SJSA1 (cell line): ENCODE data around the gene FER. TPM values are rescaled to one million over a fixed set of nuclear protein-coding genes. Genes with fewer than 3 reads are reported as not detected.
"Not testable (repeated sequence)": the region's sequence is repeated elsewhere in the genome, so short reads cannot be mapped to it uniquely, and the experiment has no call there.

ENCODE experiments used
- DNase-seq, 2 experiments: peaks; one replicate each; pipeline ENCODE4 v3.0.0-alpha.2; 2015 to 2020; ENCODE audit warnings: low spot score in 2 of 2, low read depth in 1 of 2
- H3K27ac ChIP-seq: fragments of 250-450 bp; sonication (Bioruptor Pico); 2 replicates; pipeline ENCODE4 v1.5.1; 2020; ENCODE audit warnings: mild to moderate bottlenecking, moderate library complexity
- H3K27me3 ChIP-seq: fragments of 250-450 bp; sonication (Bioruptor Pico); replicated peaks from 2 replicates; pipeline ENCODE4 v1.5.1; 2020; ENCODE audit warnings: mild to moderate bottlenecking, moderate library complexity
- H3K36me3 ChIP-seq: fragments of 250-450 bp; sonication (Bioruptor Pico); 2 replicates; pipeline ENCODE4 v1.5.1; 2020; ENCODE audit warnings: mild to moderate bottlenecking
- H3K4me1 ChIP-seq: fragments of 250-450 bp; sonication (Bioruptor Pico); replicated peaks from 2 replicates; pipeline ENCODE4 v1.6.1; 2021; ENCODE audit warnings: mild to moderate bottlenecking
- H3K4me3 ChIP-seq: fragments of 250-450 bp; sonication (Bioruptor Pico); 2 replicates; pipeline ENCODE4 v1.5.1; 2020; ENCODE audit warnings: mild to moderate bottlenecking
- H3K9me3 ChIP-seq: fragments of 250-450 bp; sonication (Bioruptor Pico); replicated peaks from 2 replicates; pipeline ENCODE4 v1.5.1; 2020; ENCODE audit warnings: mild to moderate bottlenecking
- total RNA-seq: library from RNA; depleted of rRNA; stranded (reverse); fragments of >200 nt; shearing (Covaris generic); gene quantifications from 2 replicates; pipeline ENCODE4 v1.2.3, GENCODE V29; 2014

Gene FER
- total RNA-seq, 1 experiment from 2014 or later, result 31.2 TPM

- Histone ChIP-seq H3K36me3 (no peaks in the 10 kb centered on the region), H3K4me3 (no peak overlapping the region), H3K9me3 (no peaks in the 10 kb centered on the region), H3K4me1 (no peaks in the 10 kb centered on the region), H3K27ac (no peak overlapping the region), H3K27me3 (no peaks in the 10 kb centered on the region)
- no peak for DNase-seq
Observed at GRCh38 chr5:108830705-108831276, 83.1 kb downstream of the FER start.

DNA sequence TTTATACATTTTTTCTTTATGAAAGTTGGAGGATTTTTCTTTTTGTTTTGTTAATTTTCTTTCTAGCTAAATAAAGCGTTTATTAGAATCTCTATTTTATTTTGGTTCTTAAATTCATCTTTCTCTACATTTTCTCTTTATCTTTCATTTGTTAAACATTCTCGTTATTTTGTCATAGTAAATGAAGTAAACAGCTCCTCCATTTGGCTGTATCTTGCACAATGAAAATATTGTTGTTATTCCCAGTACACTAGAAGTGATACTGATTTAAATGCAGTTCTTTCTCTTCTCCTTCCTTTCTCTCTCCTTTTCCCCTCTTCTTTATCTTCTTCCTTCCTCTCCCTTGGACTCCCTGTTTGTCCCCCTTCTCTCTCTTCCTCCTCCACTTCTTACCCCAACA is 88.8 kb downstream of the FER start:
- no peak for DNase-seq
- no peaks in the 10 kb centered on the region for H3K9me3 ChIP-seq
- H3K27ac ChIP-seq, result no peak overlapping the region
- H3K4me3 ChIP-seq, result no peak overlapping the region
- no peaks in the 10 kb centered on the region for H3K27me3 ChIP-seq
- no peaks in the 10 kb centered on the region for H3K36me3 ChIP-seq
- H3K4me1 ChIP-seq, result no peaks in the 10 kb centered on the region

DNA sequence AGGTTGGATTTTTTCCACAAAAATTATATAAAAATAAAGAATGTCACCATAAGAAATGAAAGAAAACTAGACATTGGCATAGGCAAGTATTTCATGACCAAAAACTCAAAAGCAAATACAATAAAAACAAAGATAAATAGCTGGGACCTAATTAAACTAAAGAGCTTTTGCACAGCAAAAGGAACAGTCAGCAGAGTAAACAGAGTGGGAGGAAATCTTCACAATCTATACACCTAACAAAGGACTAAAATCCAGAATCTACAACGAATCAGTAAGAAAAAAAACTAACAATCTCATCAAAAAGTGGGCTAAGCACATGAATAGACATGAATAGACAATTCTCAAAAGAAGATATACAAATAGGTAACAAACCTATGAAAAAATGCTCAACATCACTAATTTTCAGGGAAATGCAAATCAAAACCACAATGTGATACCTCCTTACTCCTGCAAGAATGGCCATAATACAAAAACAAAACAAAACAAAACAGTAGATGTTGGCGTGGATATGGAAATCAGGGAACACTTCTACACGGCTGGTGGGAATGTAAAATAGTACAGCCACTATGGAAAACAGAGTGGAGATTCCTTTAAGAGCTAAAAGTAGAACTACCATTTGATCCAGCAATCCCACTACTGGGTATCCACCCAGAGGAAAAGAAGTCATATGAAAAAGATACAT is 94.7 kb downstream of the FER start:
- H3K27ac ChIP-seq, H3K4me3 ChIP-seq, H3K36me3 ChIP-seq, H3K4me1 ChIP-seq, DNase-seq, H3K9me3 ChIP-seq, H3K27me3 ChIP-seq: not testable (repeated sequence)

- H3K9me3 ChIP-seq, H3K4me3 ChIP-seq, H3K4me1 ChIP-seq, H3K27ac ChIP-seq, H3K27me3 ChIP-seq, DNase-seq, H3K36me3 ChIP-seq: not testable (repeated sequence)
Observed at GRCh38 chr5:108851129-108851528, 103.4 kb downstream of the FER start.

GRCh38 chr5:108857905-108858304 is 110.2 kb downstream of the FER start:
- Histone ChIP-seq H3K27ac (no peak overlapping the region), H3K4me3 (no peak overlapping the region), H3K9me3 (no peaks in the 10 kb centered on the region), H3K36me3 (no peaks in the 10 kb centered on the region), H3K27me3 (no peaks in the 10 kb centered on the region), H3K4me1 (no peaks in the 10 kb centered on the region)
- no peak for DNase-seq

DNA sequence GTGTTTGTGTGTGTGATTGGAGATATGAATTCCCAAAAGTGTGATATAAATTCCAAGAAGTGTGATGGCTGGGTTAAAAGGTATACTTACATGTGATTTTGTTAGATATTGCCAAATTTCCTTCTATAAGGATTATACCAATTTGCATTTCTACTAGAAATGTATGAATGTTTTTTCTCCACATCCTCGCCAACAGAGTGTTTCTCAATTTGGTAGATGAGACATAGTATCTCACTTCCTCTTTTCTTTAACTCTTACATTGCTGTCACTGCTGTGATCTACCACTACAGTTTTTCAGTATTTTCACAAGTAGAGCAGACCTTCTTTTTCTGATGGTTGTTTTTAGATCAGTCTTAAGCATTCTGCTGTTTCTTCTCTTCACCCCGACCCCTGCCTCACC is 111.3 kb downstream of the FER start:
- H3K27me3 ChIP-seq, result no peaks in the 10 kb centered on the region
- DNase-seq, result no peak
- H3K4me3 ChIP-seq, result no peak overlapping the region
- H3K9me3 ChIP-seq, result no peaks in the 10 kb centered on the region
- no peaks in the 10 kb centered on the region for H3K4me1 ChIP-seq
- no peaks in the 10 kb centered on the region for H3K36me3 ChIP-seq
- H3K27ac ChIP-seq, result no peak overlapping the region

- no peak for DNase-seq
- no peaks in the 10 kb centered on the region for H3K36me3 ChIP-seq
- H3K27me3 ChIP-seq, result no peaks in the 10 kb centered on the region
- no peak overlapping the region for H3K27ac ChIP-seq
- H3K9me3 ChIP-seq, result no peaks in the 10 kb centered on the region
- no peak overlapping the region for H3K4me3 ChIP-seq
- no peaks in the 10 kb centered on the region for H3K4me1 ChIP-seq
Observed at GRCh38 chr5:108862211-108862610, 114.5 kb downstream of the FER start.

DNA sequence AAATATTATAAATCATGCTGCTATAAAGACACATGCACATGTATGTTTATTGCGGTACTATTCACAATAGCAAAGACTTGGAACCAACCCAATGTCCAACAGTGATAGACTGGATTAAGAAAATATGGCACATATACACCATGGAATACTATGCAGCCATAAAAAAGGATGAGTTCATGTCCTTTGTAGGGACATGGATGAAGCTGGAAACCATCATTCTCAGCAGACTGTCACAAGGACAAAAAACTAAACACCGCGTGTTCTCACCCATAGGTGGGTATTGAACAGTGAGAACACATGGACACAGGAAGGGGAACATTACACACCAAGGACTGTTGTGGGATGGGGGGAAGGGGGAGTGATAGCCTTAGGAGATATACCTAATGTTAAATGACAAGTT is 118.4 kb downstream of the FER start:
- not testable (repeated sequence) for DNase-seq

GRCh38 chr5:108867656-108868055 is 120.0 kb downstream of the FER start:
- Histone ChIP-seq H3K4me1 (no peaks in the 10 kb centered on the region), H3K9me3 (no peaks in the 10 kb centered on the region), H3K4me3 (no peak overlapping the region), H3K27ac (no peak overlapping the region), H3K27me3 (no peaks in the 10 kb centered on the region), H3K36me3 (peaks cover 10% of the 10 kb centered on the region)
- no peak for DNase-seq

More for the DNA sequence above, 118.4 kb downstream of the FER start:
- H3K9me3 ChIP-seq, H3K27me3 ChIP-seq, H3K4me1 ChIP-seq, H3K36me3 ChIP-seq, H3K4me3 ChIP-seq, H3K27ac ChIP-seq: not testable (repeated sequence)

GRCh38 chr5:108869066-108869465 is 121.4 kb downstream of the FER start:
- no peaks in the 10 kb centered on the region for H3K4me1 ChIP-seq

DNA sequence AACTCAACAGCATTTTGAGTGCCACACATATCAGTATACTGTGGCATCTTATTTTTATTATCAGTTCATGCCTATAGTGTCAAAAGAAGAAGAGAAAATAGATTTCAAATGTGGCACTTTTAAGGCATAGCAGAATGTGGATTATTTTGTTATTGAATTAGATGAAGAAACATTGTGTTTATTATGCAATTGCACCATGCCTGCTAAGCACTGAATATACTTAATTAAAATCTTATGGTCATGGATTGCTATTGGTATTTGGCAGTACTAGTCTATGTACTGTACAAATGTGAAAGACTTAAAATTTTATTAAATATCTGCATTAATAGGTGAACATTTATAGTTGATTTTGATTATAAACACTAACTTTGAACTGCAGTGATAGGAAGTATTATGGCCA is 128.8 kb downstream of the FER start:
- no peaks in the 10 kb centered on the region for H3K27me3 ChIP-seq
- H3K4me1 ChIP-seq, result no peaks in the 10 kb centered on the region
- H3K27ac ChIP-seq, result no peak overlapping the region
- no peaks in the 10 kb centered on the region for H3K36me3 ChIP-seq
- no peaks in the 10 kb centered on the region for H3K9me3 ChIP-seq
- H3K4me3 ChIP-seq, result no peak overlapping the region
- no peak for DNase-seq

More at GRCh38 chr5:108869066-108869465, 121.4 kb downstream of the FER start:
- Histone ChIP-seq H3K36me3 (peaks cover 10% of the 10 kb centered on the region), H3K9me3 (no peaks in the 10 kb centered on the region), H3K27ac (no peak overlapping the region), H3K27me3 (no peaks in the 10 kb centered on the region), H3K4me3 (no peak overlapping the region)
- no peak for DNase-seq

- Histone ChIP-seq H3K27ac (no peak overlapping the region), H3K4me1 (no peaks in the 10 kb centered on the region), H3K36me3 (no peaks in the 10 kb centered on the region), H3K9me3 (no peaks in the 10 kb centered on the region), H3K4me3 (no peak overlapping the region), H3K27me3 (no peaks in the 10 kb centered on the region)
- no peak for DNase-seq
Observed at GRCh38 chr5:108878756-108879155, 131.1 kb downstream of the FER start.

GRCh38 chr5:108881133-108881532 is 133.4 kb downstream of the FER start:
- DNase-seq, result no peak
- H3K4me1 ChIP-seq, result no peaks in the 10 kb centered on the region
- no peaks in the 10 kb centered on the region for H3K36me3 ChIP-seq
- no peaks in the 10 kb centered on the region for H3K27me3 ChIP-seq
- no peak overlapping the region for H3K4me3 ChIP-seq
- no peaks in the 10 kb centered on the region for H3K9me3 ChIP-seq
- no peak overlapping the region for H3K27ac ChIP-seq

GRCh38 chr5:108884736-108885135 is 137.0 kb downstream of the FER start:
- Histone ChIP-seq H3K36me3 (no peaks in the 10 kb centered on the region; the same call in 1 of the 2 replicates), H3K27ac (no peak overlapping the region), H3K4me3 (no peak overlapping the region), H3K9me3 (no peaks in the 10 kb centered on the region), H3K27me3 (no peaks in the 10 kb centered on the region), H3K4me1 (no peaks in the 10 kb centered on the region)
- DNase-seq, result no peak

DNA sequence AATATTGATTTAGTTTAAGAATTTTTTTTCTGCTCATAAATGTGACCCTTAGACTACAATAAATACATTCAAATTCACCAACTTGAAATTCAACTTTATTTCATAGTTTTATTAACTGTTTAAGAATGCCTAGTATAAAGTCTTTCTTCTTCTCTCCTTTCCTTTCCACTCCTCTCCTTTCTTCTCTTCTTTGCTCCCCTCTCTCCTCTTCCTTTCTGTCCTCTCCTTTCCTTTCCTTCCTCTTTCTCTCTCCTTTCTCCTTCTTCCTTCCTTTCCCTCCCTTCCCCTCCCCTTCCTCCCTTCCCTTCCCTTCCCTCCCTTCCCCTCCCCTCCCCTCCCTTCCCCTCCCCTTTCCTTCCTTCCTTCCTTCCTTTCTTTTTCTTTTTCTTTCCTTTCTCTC is 150.6 kb downstream of the FER start:
- no peak overlapping the region for H3K27ac ChIP-seq
- no peak for DNase-seq
- peaks cover 10% of the 10 kb centered on the region for H3K4me1 ChIP-seq
- H3K36me3 ChIP-seq, result no peaks in the 10 kb centered on the region
- no peak overlapping the region for H3K4me3 ChIP-seq
- H3K27me3 ChIP-seq, result no peaks in the 10 kb centered on the region
- H3K9me3 ChIP-seq, result no peaks in the 10 kb centered on the region
